GM19025 (cell line): ENCODE measurements around the gene NTN1.

ENCODE experiments used
- ATAC-seq: cut with Tn5 transposase; IDR thresholded peaks from one replicate; pipeline ENCODE4 v1.9.1; 2021; ENCODE audit warnings: mild to moderate bottlenecking, low read depth, moderate library complexity; ENCODE audit not compliant: unreplicated experiment

Gene NTN1

GRCh38 chr17:9032151-9032550 is 10.8 kb downstream of the NTN1 start:
- ATAC-seq: no peak

GRCh38 chr17:9032583-9032982 is 11.3 kb downstream of the NTN1 start:
- ATAC-seq: no peak

- no peak for ATAC-seq
Measured at GRCh38 chr17:9035249-9035648, 13.9 kb downstream of the NTN1 start.

- no peak for ATAC-seq
Measured at GRCh38 chr17:9036336-9036735, 15.0 kb downstream of the NTN1 start.

GRCh38 chr17:9037736-9038135 is 16.4 kb downstream of the NTN1 start:
- ATAC-seq: no peak

GRCh38 chr17:9038380-9038779 is 17.1 kb downstream of the NTN1 start:
- no peak for ATAC-seq

GRCh38 chr17:9044772-9045463 is 23.6 kb downstream of the NTN1 start:
- ATAC-seq: no peak

- ATAC-seq: no peak
Measured at GRCh38 chr17:9050801-9051401, 29.6 kb downstream of the NTN1 start.

GRCh38 chr17:9051561-9051960 is 30.3 kb downstream of the NTN1 start:
- ATAC-seq: no peak

GRCh38 chr17:9052921-9053320 is 31.6 kb downstream of the NTN1 start:
- ATAC-seq: no peak

GRCh38 chr17:9053406-9053805 is 32.1 kb downstream of the NTN1 start:
- ATAC-seq: no peak

GRCh38 chr17:9054126-9054975 is 33.0 kb downstream of the NTN1 start:
- no peak for ATAC-seq

- no peak for ATAC-seq
Measured at GRCh38 chr17:9055281-9055680, 34.0 kb downstream of the NTN1 start.

- no peak for ATAC-seq
Measured at GRCh38 chr17:9056566-9056965, 35.3 kb downstream of the NTN1 start.

GRCh38 chr17:9057310-9057709 is 36.0 kb downstream of the NTN1 start:
- no peak for ATAC-seq

- no peak for ATAC-seq
Measured at GRCh38 chr17:9062399-9062902, 41.1 kb downstream of the NTN1 start.

GRCh38 chr17:9064311-9064834 is 43.1 kb downstream of the NTN1 start:
- ATAC-seq: no peak

- no peak for ATAC-seq
Measured at GRCh38 chr17:9071016-9071415, 49.7 kb downstream of the NTN1 start.

GRCh38 chr17:9071811-9072498 is 50.6 kb downstream of the NTN1 start:
- no peak for ATAC-seq

GRCh38 chr17:9072696-9073339 is 51.5 kb downstream of the NTN1 start:
- ATAC-seq: no peak
